A549 (cell line): ENCODE results near the gene DENND4B. TPM values are rescaled to one million over a fixed set of nuclear protein-coding genes. Genes with fewer than 3 reads are reported as not detected.

Experiments used
- ATAC-seq, 2 experiments: fragments of 200-7000 bp in 1 of 2; fragments of >200 bp in 1 of 2; cut with Nextera tagmentation in 1 of 2; cut with Tn5 transposase in 1 of 2; 3 replicates each; pipeline versions ENCODE4 v1.8.0 to v1.9.1; 2018 to 2020; ENCODE audit warnings: mild to moderate bottlenecking in 1 of 2, moderate library complexity in 1 of 2
- CTCF ChIA-PET: fragments of 300-600 bp; sonication (Branson Sonifier 250); formaldehyde crosslinking; extraction: SDS; loops from one replicate; lab custom pipeline; 2021; ENCODE audit warnings: antibody characterized with exemption, inconsistent platforms; lab: Yijun Ruan, JAX
- POLR2A ChIA-PET: fragments of 350-600 bp; formaldehyde crosslinking; extraction: SDS; loops from one replicate; lab custom pipeline; 2021; ENCODE audit warnings: antibody characterized with exemption, inconsistent platforms; lab: Yijun Ruan, JAX
- DNase-seq, 2 experiments: peaks; one replicate each; pipeline versions ENCODE4 v3.0.0 to v3.0.0-alpha.2; 2011 to 2016; ENCODE audit warnings: low read depth in 1 of 2, low spot score in 1 of 2
- FAIRE-seq: peaks from 2 replicates; lab custom pipeline; 2011; peaks lifted over from hg19 to GRCh38; lab: Jason Lieb, UNC
- H3K27ac ChIP-seq, 2 experiments: fragments of >200 bp; sonication (Bioruptor Twin); formaldehyde crosslinking; 3 replicates each; pipeline ENCODE4 v1.5.1; 2016 to 2017
- H3K4me1 ChIP-seq: fragments of >200 bp; sonication (Bioruptor Twin); formaldehyde crosslinking; 3 replicates; pipeline ENCODE4 v1.6.1; 2016
- H3K4me2 ChIP-seq: fragments of >200 bp; sonication (Bioruptor Twin); formaldehyde crosslinking; 3 replicates; pipeline ENCODE4 v1.6.1; 2016
- H3K4me3 ChIP-seq: fragments of >200 bp; sonication (Bioruptor Twin); formaldehyde crosslinking; 3 replicates; pipeline ENCODE4 v1.5.1; 2016
- H3K9me3 ChIP-seq: fragments of >200 bp; sonication (Bioruptor Twin); formaldehyde crosslinking; 3 replicates; pipeline ENCODE4 v1.6.1; 2016
- CTCF ChIP-seq: fragments of >200 bp; sonication (Bioruptor Twin); formaldehyde crosslinking; IDR thresholded peaks from 3 replicates; pipeline ENCODE4 v1.5.1; 2016
- EHMT2 ChIP-seq: fragments of 200-600 bp; sonication (generic); IDR thresholded peaks from 2 replicates; pipeline ENCODE4 v1.6.1; 2016; ENCODE audit warnings: antibody characterized with exemption, low read depth, mild to moderate bottlenecking, moderate library complexity
- EP300 ChIP-seq, 2 experiments: fragments of >200 bp; sonication (Bioruptor Twin); formaldehyde crosslinking; IDR thresholded peaks; 2 replicates in 1 of 2; 3 replicates in 1 of 2; pipeline ENCODE4 v1.6.1; 2016 to 2017
- FOSB ChIP-seq: fragments of 250-450 bp; sonication (Bioruptor Pico); IDR thresholded peaks from 2 replicates; pipeline ENCODE4 v1.5.0; 2020; ENCODE audit warnings: mild to moderate bottlenecking, moderate library complexity
- FOSL2 ChIP-seq, 2 experiments: fragments of 450-650 bp in 1 of 2; fragments of >200 bp in 1 of 2; sonication (Bioruptor Twin) in 1 of 2; formaldehyde crosslinking; IDR thresholded peaks; 2 replicates each; pipeline versions ENCODE4 v1.5.0 to v1.6.1; 2016 to 2020; ENCODE audit warnings: mild to moderate bottlenecking in 1 of 2, moderate library complexity in 1 of 2
- FOXS1 ChIP-seq: fragments of 250-450 bp; sonication (Bioruptor Pico); IDR thresholded peaks from 2 replicates; pipeline ENCODE4 v1.5.0; 2020; ENCODE audit warnings: mild to moderate bottlenecking, moderate library complexity
- GATA3 ChIP-seq: IDR thresholded peaks from 2 replicates; pipeline ENCODE4 v1.6.1; 2012; ENCODE audit warnings: borderline replicate concordance
- HDAC2 ChIP-seq: fragments of 200-600 bp; sonication (generic); IDR thresholded peaks from 2 replicates; pipeline ENCODE4 v1.6.1; 2016
- HES2 ChIP-seq: fragments of >200 bp; sonication (Bioruptor Twin); formaldehyde crosslinking; IDR thresholded peaks from 2 replicates; pipeline ENCODE4 v1.6.1; 2016
- JUNB ChIP-seq: fragments of >200 bp; sonication (Bioruptor Twin); formaldehyde crosslinking; IDR thresholded peaks from 2 replicates; pipeline ENCODE4 v1.6.1; 2016
- MAX ChIP-seq: IDR thresholded peaks from 2 replicates; pipeline ENCODE4 v1.6.1; 2012
- MYC ChIP-seq: IDR thresholded peaks from 2 replicates; pipeline ENCODE4 v1.6.1; 2012; ENCODE audit warnings: mild to moderate bottlenecking, inconsistent platforms, low read length, improper control_type of control experiment, borderline replicate concordance
- NFE2L2 ChIP-seq: fragments of 150-350 bp; conservative IDR thresholded peaks from 2 replicates; pipeline ENCODE4 v1.6.1; 2014; ENCODE audit warnings: low read length
- NR3C1 ChIP-seq: fragments of >200 bp; sonication (Bioruptor Twin); formaldehyde crosslinking; IDR thresholded peaks from 3 replicates; pipeline ENCODE4 v1.6.1; 2017
- POLR2A ChIP-seq: IDR thresholded peaks from 2 replicates; pipeline ENCODE4 v1.6.1; 2012; ENCODE audit warnings: mild to moderate bottlenecking, low read length
- POLR2AphosphoS2 ChIP-seq: conservative IDR thresholded peaks from 2 replicates; pipeline ENCODE4 v1.6.1; 2012; ENCODE audit warnings: low read length, improper control_type of control experiment, inconsistent platforms
- RNF2 ChIP-seq: fragments of 200-600 bp; sonication (generic); IDR thresholded peaks from 2 replicates; pipeline ENCODE4 v1.6.1; 2016; ENCODE audit warnings: low read depth, mild to moderate bottlenecking, antibody characterized with exemption, moderate library complexity, borderline replicate concordance
- SREBF2 ChIP-seq: fragments of 450-650 bp; IDR thresholded peaks from 2 replicates; pipeline ENCODE4 v1.6.1; 2014; ENCODE audit warnings: mild to moderate bottlenecking, moderate library complexity
- TFCP2L1 ChIP-seq: fragments of 250-450 bp; sonication (Bioruptor Pico); IDR thresholded peaks from 2 replicates; pipeline ENCODE4 v1.5.0; 2021; ENCODE audit warnings: mild to moderate bottlenecking
- ZC3H11A ChIP-seq: fragments of 450-650 bp; IDR thresholded peaks from 2 replicates; pipeline ENCODE4 v1.6.1; 2014; ENCODE audit warnings: antibody characterized with exemption, mild to moderate bottlenecking
- WGBS: methylation state at CpG from one replicate; pipeline ENCODE4 v1.1.6; 2017; ENCODE audit errors: missing lambda C conversion rate; 5-methylcytosine and 5-hydroxymethylcytosine counted together
- polyA plus RNA-seq, 4 experiments: library from polyadenylated mRNA; depleted of rRNA in 3 of 4; stranded (reverse); fragments of >200 nt; fragmentation: RNase III in 1 of 4; extraction: RNeasy Plus Mini Kit Qiagen cat#74134 plus additional on column Dnase treatment in 1 of 4; gene quantifications; 2 replicates in 3 of 4; 3 replicates in 1 of 4; pipeline ENCODE4 v1.2.3, GENCODE V29; 2011 to 2017

Gene DENND4B
- polyA plus RNA-seq, 2 of the 4 experiments (the other 2 are of a cell fraction), result 18.7 to 43.3 TPM

- ATAC-seq (no peak), FAIRE-seq (no peak), DNase-seq (no peak)
- no peak overlapping the region for H3K4me2 ChIP-seq
- H3K9me3 ChIP-seq, result no peaks in the 10 kb centered on the region
- H3K27ac ChIP-seq, result no peak overlapping the region
- WGBS, result 93% methylated on average over 34 of the region's 34 CpGs
- CTCF ChIA-PET, result interaction anchor here (0.5 to 5.8 kb wide), 4 partner anchors 12 to 44 kb away, joined by 3 to 75 read pairs (median 10); partner anchors contain the start of genes CRTC2 and RAB13
- POLR2A ChIA-PET, result no interaction called here
- H3K4me3 ChIP-seq, result no peak overlapping the region
- peaks cover 16% of the 10 kb centered on the region for H3K4me1 ChIP-seq
- TF ChIP-seq HDAC2 (no peak), FOSL2 (IDR thresholded peaks at IDR 0.05) (no peak), FOSL2 (CRISPR knock-in tag; IDR thresholded peaks at IDR 0.05) (no peak), RNF2 (no peak), POLR2AphosphoS2 (no peak), POLR2A (no peak), FOSB (CRISPR knock-in tag) (no peak), MAX (no peak), MYC (no peak), JUNB (no peak), FOXS1 (CRISPR knock-in tag) (no peak)
Measured at GRCh38 chr1:153941826-153942725, 4.4 kb downstream of the DENND4B start.

GRCh38 chr1:153940756-153941155 is 5.8 kb downstream of the DENND4B start:
- FAIRE-seq (no peak), DNase-seq (no peak), ATAC-seq (no peak)
- CTCF ChIA-PET, result interaction anchor here (0.6 to 3.2 kb wide), 4 partner anchors 14 to 46 kb away, joined by 3 to 16 read pairs (median 4); partner anchors contain the start of gene RAB13
- Histone ChIP-seq H3K9me3 (no peaks in the 10 kb centered on the region), H3K4me2 (no peak overlapping the region), H3K4me1 (peaks cover 11% of the 10 kb centered on the region; the same call in 1 of the 3 replicates), H3K27ac (no peak overlapping the region), H3K4me3 (no peak overlapping the region)
- POLR2A ChIA-PET, result interaction anchor here (1.3 kb wide), 1 partner anchor 50 kb away, joined by 4 read pairs; the partner anchor contains the start of gene RPS27
- 92% methylated on average over 8 of the region's 8 CpGs for WGBS
- no peak for TF ChIP-seq HES2
- no peak for TF ChIP-seq EP300 (IDR thresholded peaks at IDR 0.05)
- no peak for TF ChIP-seq SREBF2
- no peak for TF ChIP-seq EHMT2
- no peak for TF ChIP-seq NFE2L2
- no peak for TF ChIP-seq TFCP2L1 (CRISPR knock-in tag)
- TF ChIP-seq NR3C1, result no peak
- no peak for TF ChIP-seq GATA3

- WGBS, result 97% methylated on average over 12 of the region's 12 CpGs
- no peak for DNase-seq
- TF ChIP-seq CTCF (no peak), FOSL2 (IDR thresholded peaks at IDR 0.05) (no peak), FOSL2 (CRISPR knock-in tag; IDR thresholded peaks at IDR 0.05) (no peak), POLR2AphosphoS2 (no peak), RNF2 (no peak), ZC3H11A (no peak), EHMT2 (no peak), MYC (no peak), POLR2A (no peak)
- TF ChIP-seq, all 56 proteins: peak for 0
- H3K27ac ChIP-seq, result no peak overlapping the region
- FAIRE-seq, result no peak
- ATAC-seq, result peak in 1 of 2 experiments; percentile 13; a peak in 2 of 6 replicates
- 0 out of 3 replicates have a peak, but pooled peaks cover 3% of the 10 kb centered on the region for H3K4me1 ChIP-seq
- no peaks in the 10 kb centered on the region for H3K9me3 ChIP-seq
- no peak overlapping the region for H3K4me2 ChIP-seq
- H3K4me3 ChIP-seq, result no peak overlapping the region
- POLR2A ChIA-PET, result no interaction called here
- CTCF ChIA-PET, result interaction anchor here (0.5 to 1.6 kb wide), 5 partner anchors 16 to 490 kb away, joined by 3 to 6 read pairs (median 4); partner anchors contain the start of gene RAB13
Measured at GRCh38 chr1:153939476-153939875, 7.0 kb downstream of the DENND4B start.
